Hypothalamus (tissue), 51 donors: ENCODE measurements around the gene SH3GLB1.
"Not testable (repeated sequence)": the region's sequence is repeated elsewhere in the genome, so short reads cannot be mapped to it uniquely, and the experiment has no call there.

Source experiments
- DNase-seq, 51 donors: peaks; one replicate each; lab custom pipeline; 2025; lab: John Stamatoyannopoulos, UW

SH3GLB1 gene

GRCh38 chr1:86704458-86704971 is at the start of gene SH3GLB1:
Gene SH3GLB1, plus strand, starts transcription at chr1:86704576. Its CDS starts 324 bp downstream, at chr1:86704900.
- DNase-seq: peak; percentile 53 to 93 (median 81)

- DNase-seq: peak in 2 of 51 donors; percentile 0 to 3
Observed at GRCh38 chr1:86658381-86658780, 46.0 kb upstream of the SH3GLB1 start.

- DNase-seq: no peak
Observed at GRCh38 chr1:86666368-86666767, 38.0 kb upstream of the SH3GLB1 start.

- DNase-seq: no peak
Observed at GRCh38 chr1:86687595-86687994, 16.8 kb upstream of the SH3GLB1 start.

GRCh38 chr1:86692641-86693040 is 11.7 kb upstream of the SH3GLB1 start:
- no peak for DNase-seq

- DNase-seq: no peak
Observed at GRCh38 chr1:86695400-86695799, 9.0 kb upstream of the SH3GLB1 start.

- no peak for DNase-seq
Observed at GRCh38 chr1:86696522-86696921, 7.9 kb upstream of the SH3GLB1 start.

- DNase-seq: no peak
Observed at GRCh38 chr1:86699186-86699585, 5.2 kb upstream of the SH3GLB1 start.

- no peak for DNase-seq
Observed at GRCh38 chr1:86701731-86702130, 2.6 kb upstream of the SH3GLB1 start.

GRCh38 chr1:86702954-86703494 is 1.4 kb upstream of the SH3GLB1 start:
- not testable (repeated sequence) for DNase-seq

GRCh38 chr1:86703696-86704457 is 499 bp upstream of the SH3GLB1 start:
- peak in 32 of 51 donors; percentile 14 to 91 (median 60) for DNase-seq

GRCh38 chr1:86704972-86705664 is 742 bp downstream of the SH3GLB1 start:
- DNase-seq: peak in 44 of 51 donors; percentile 4 to 81 (median 57)

- DNase-seq: no peak
Observed at GRCh38 chr1:86705665-86705985, 1.2 kb downstream of the SH3GLB1 start.

GRCh38 chr1:86706018-86706635 is 1.8 kb downstream of the SH3GLB1 start:
- no peak for DNase-seq

GRCh38 chr1:86708920-86709319 is 4.5 kb downstream of the SH3GLB1 start:
- no peak for DNase-seq

- DNase-seq: no peak
Observed at GRCh38 chr1:86712088-86712860, 7.9 kb downstream of the SH3GLB1 start.

GRCh38 chr1:86713477-86713876 is 9.1 kb downstream of the SH3GLB1 start:
- DNase-seq: no peak

GRCh38 chr1:86714159-86714558 is 9.8 kb downstream of the SH3GLB1 start:
- DNase-seq: no peak

- no peak for DNase-seq
Observed at GRCh38 chr1:86714561-86715244, 10.3 kb downstream of the SH3GLB1 start.

GRCh38 chr1:86718786-86719185 is 14.4 kb downstream of the SH3GLB1 start:
- DNase-seq: no peak
